Tibial artery (tissue), 4 donors: ENCODE results near the gene TGM2.

Experiments
- DNase-seq, 2 donors: peaks; one replicate each; pipeline ENCODE4 v3.0.0-alpha.2; 2019
- H3K27ac ChIP-seq, 2 donors: fragments of 200-600 bp; sonication (generic) in 1 of 2; 1 replicate in 1 of 2; 2 replicates in 1 of 2; pipeline ENCODE4 v1.5.1; 2018 to 2019; ENCODE audit warnings: mild to moderate bottlenecking in 1 of 2
- H3K27me3 ChIP-seq, 2 donors: fragments of 200-600 bp; sonication (generic) in 1 of 2; one replicate each; pipeline versions ENCODE4 v1.5.1 to v1.6.0; 2016 to 2019
- H3K36me3 ChIP-seq, 3 donors: fragments of 200-600 bp; sonication (generic) in 2 of 3; one replicate each; pipeline ENCODE4 v1.5.1; 2016 to 2019; ENCODE audit warnings: mild to moderate bottlenecking in 2 of 3
- H3K4me1 ChIP-seq, 4 donors: fragments of 200-600 bp; sonication (generic) in 2 of 4; 1 replicate in 3 of 4; 2 replicates in 1 of 4; pipeline ENCODE4 v1.5.1; 2016 to 2019
- H3K4me3 ChIP-seq, 2 donors: fragments of 200-600 bp; sonication (generic) in 1 of 2; 1 replicate in 1 of 2; 2 replicates in 1 of 2; pipeline ENCODE4 v1.5.1; 2018 to 2019; ENCODE audit warnings: mild to moderate bottlenecking in 2 of 2
- H3K9me3 ChIP-seq, 3 donors: fragments of 200-600 bp; sonication (generic) in 1 of 3; one replicate each; pipeline ENCODE4 v1.5.1; 2016 to 2019
- intact Hi-C: fragments of 100-400 bp; cut with DNase I; formaldehyde crosslinking; loops from one replicate; pipeline ENCODE4 v1.15.0; 2023; ENCODE audit warnings: low total_unique reads
- TF ChIP-seq, protein P1 (sequence below), 2 experiments: fragments of 200-600 bp in 1 of 2; fragments of 450-650 bp in 1 of 2; IDR thresholded peaks; one replicate each; pipeline ENCODE4 v1.5.1; 2017 to 2019; ENCODE audit warnings: antibody characterized with exemption in 2 of 2, mild to moderate bottlenecking in 1 of 2, moderate library complexity in 1 of 2

Gene TGM2

GRCh38 chr20:38167328-38167850, 2.3 kb upstream of the TGM2 start:
- intact Hi-C loops = loop anchor here (5.0 kb wide), 1 partner anchor 95 kb away; no protein-coding TSS in a partner anchor
- peaks cover 0 to 90% (median 60%) of the 10 kb centered on the region in 4 donors for H3K4me1 ChIP-seq
- H3K27me3 ChIP-seq = no peaks in the 10 kb centered on the region
- no peak overlapping the region for H3K4me3 ChIP-seq
- TF ChIP-seq, protein P1, sequence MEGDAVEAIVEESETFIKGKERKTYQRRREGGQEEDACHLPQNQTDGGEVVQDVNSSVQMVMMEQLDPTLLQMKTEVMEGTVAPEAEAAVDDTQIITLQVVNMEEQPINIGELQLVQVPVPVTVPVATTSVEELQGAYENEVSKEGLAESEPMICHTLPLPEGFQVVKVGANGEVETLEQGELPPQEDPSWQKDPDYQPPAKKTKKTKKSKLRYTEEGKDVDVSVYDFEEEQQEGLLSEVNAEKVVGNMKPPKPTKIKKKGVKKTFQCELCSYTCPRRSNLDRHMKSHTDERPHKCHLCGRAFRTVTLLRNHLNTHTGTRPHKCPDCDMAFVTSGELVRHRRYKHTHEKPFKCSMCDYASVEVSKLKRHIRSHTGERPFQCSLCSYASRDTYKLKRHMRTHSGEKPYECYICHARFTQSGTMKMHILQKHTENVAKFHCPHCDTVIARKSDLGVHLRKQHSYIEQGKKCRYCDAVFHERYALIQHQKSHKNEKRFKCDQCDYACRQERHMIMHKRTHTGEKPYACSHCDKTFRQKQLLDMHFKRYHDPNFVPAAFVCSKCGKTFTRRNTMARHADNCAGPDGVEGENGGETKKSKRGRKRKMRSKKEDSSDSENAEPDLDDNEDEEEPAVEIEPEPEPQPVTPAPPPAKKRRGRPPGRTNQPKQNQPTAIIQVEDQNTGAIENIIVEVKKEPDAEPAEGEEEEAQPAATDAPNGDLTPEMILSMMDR (IDR thresholded peaks at IDR 0.05) = no peak
- H3K9me3 ChIP-seq = no peaks in the 10 kb centered on the region
- H3K36me3 ChIP-seq = no peaks in the 10 kb centered on the region
- peak overlapping the region; percentile 84 to 89 for H3K27ac ChIP-seq
- peak in 1 of 2 donors; percentile 60 for DNase-seq

DNA sequence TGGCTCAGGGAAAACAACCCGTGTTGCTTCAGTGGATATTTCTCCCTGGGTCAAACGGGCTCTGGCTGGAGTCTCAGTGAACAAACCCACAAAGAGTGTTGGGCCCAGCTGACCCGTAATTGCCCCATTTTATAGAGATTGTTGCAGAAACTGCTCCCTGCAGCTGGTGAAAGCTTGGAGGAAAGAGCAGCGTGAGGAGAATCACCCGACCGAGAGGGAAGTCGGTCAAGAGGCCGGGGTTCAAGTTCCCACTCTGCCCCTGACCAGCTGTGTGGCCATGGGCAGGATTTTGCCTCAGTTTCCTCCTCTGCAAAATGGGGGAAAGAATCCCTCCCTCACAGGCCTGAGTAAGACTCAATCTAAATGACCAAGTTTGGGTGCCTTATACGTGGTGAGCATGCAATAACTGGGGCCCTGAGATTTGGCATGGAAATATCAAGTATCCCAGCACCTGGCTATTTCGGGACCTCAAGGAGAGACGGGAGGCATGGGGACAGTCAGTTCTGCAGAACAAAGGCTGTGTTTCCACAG, 1.7 kb upstream of the TGM2 start:
- DNase-seq = peak in 1 of 2 donors; percentile 51
- Histone ChIP-seq H3K36me3 (no peaks in the 10 kb centered on the region), H3K27ac (peak overlapping the region; percentile 84 to 89), H3K27me3 (no peaks in the 10 kb centered on the region), H3K4me3 (no peak overlapping the region), H3K9me3 (no peaks in the 10 kb centered on the region), H3K4me1 (peaks cover 0 to 90% (median 62%) of the 10 kb centered on the region in 4 donors)
- TF ChIP-seq, protein P1 (IDR thresholded peaks at IDR 0.05) = no peak
- intact Hi-C loops = loop anchor here (5.0 kb wide), 1 partner anchor 94 kb away; no protein-coding TSS in a partner anchor

GRCh38 chr20:38165966-38166702, 1.1 kb upstream of the TGM2 start:
- H3K4me1 ChIP-seq = peaks cover 0 to 90% (median 62%) of the 10 kb centered on the region in 4 donors
- no peaks in the 10 kb centered on the region for H3K9me3 ChIP-seq
- H3K36me3 ChIP-seq = peaks cover 1 to 6% (median 2%) of the 10 kb centered on the region in 3 donors
- H3K27ac ChIP-seq = peak overlapping the region; percentile 84 to 89
- TF ChIP-seq, protein P1 (IDR thresholded peaks at IDR 0.05) = no peak
- intact Hi-C loops = loop anchor here (5.0 kb wide), 1 partner anchor 94 kb away; no protein-coding TSS in a partner anchor
- DNase-seq = peak in 1 of 2 donors; percentile 59
- H3K27me3 ChIP-seq = no peaks in the 10 kb centered on the region
- no peak overlapping the region for H3K4me3 ChIP-seq

DNA sequence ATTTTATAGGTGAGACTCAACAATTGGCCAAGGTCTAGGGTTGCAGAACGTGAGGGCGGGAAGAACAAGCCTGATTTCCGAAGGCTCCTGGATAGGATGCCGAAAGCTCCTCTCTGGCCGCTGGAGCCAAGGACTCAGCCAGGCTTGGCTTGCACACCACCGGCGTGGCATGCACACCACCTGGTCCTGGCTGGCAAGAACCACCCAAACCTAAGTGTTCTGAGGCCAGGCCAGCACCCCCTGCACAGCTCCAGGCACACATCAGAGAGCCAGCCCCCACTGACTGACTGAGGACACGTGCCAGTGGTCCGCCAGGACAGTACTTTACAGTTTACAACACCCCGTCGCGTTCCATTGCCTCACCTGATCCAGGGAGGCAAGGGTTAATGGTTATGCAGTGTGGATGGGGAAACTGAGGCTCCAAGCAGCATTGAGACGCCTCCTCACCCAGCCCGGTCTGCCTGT, 414 bp downstream of the TGM2 start:
- Histone ChIP-seq H3K9me3 (no peaks in the 10 kb centered on the region), H3K27me3 (no peaks in the 10 kb centered on the region), H3K4me3 (peak overlapping the region; percentile 66 to 69), H3K36me3 (peaks cover 12 to 20% (median 16%) of the 10 kb centered on the region in 3 donors), H3K27ac (peak overlapping the region; percentile 84 to 89), H3K4me1 (peaks cover 4 to 93% (median 68%) of the 10 kb centered on the region in 4 donors)
- DNase-seq = peak in 1 of 2 donors; percentile 33
- TF ChIP-seq, protein P1 (IDR thresholded peaks at IDR 0.05) = no peak
- intact Hi-C loops = loop anchor here (5.0 kb wide), 1 partner anchor 92 kb away; no protein-coding TSS in a partner anchor

DNA sequence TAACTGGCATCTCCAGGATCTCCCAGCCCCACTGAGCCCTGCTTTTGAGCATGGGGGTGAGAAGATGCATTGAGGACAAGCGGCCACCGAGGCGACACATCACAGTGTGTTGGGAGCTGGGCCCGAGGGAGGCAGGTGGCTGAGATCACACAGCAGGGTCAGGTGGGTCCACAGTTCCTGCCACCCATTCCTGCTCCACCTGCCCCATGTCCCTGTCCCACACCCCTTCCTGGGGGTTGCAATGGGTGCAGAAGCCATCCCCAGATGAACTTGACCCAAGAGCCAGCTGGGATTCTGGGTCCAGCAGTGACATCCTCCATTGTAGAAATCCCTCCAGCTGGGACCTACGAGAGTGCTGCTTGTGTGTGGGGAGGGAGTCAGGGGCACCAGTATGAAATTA, 1.0 kb downstream of the TGM2 start:
- Histone ChIP-seq H3K27ac (peak overlapping the region; percentile 84 to 89), H3K27me3 (no peaks in the 10 kb centered on the region), H3K9me3 (no peaks in the 10 kb centered on the region), H3K36me3 (peaks cover 12 to 22% (median 19%) of the 10 kb centered on the region in 3 donors), H3K4me1 (peaks cover 4 to 93% (median 65%) of the 10 kb centered on the region in 4 donors), H3K4me3 (peak overlapping the region; percentile 66 to 69)
- intact Hi-C loops = no loop called here
- peak; percentile 20 to 65 for DNase-seq
- TF ChIP-seq, protein P1 (IDR thresholded peaks at IDR 0.05) = no peak
